Thyroid gland (tissue), 4 donors: ENCODE results near the gene OGA. TPM values are rescaled to one million over a fixed set of nuclear protein-coding genes. Genes with fewer than 3 reads are reported as not detected.

Experiments used
- DNase-seq, 2 donors: peaks; one replicate each; pipeline ENCODE4 v3.0.0-alpha.2; 2019
- H3K27ac ChIP-seq, 3 donors: fragments of 200-600 bp; sonication (generic); 1 replicate in 2 of 3; 2 replicates in 1 of 3; pipeline ENCODE4 v1.5.1; 2016 to 2019; ENCODE audit warnings: mild to moderate bottlenecking in 1 of 3, moderate library complexity in 1 of 3
- H3K27me3 ChIP-seq: fragments of 200-600 bp; sonication (generic); one replicate; pipeline ENCODE4 v1.5.1; 2019
- H3K36me3 ChIP-seq, 2 donors: fragments of 200-600 bp; sonication (generic); one replicate each; pipeline ENCODE4 v1.5.1; 2016 to 2019
- H3K4me1 ChIP-seq, 2 donors: fragments of 200-600 bp; sonication (generic); one replicate each; pipeline ENCODE4 v1.5.1; 2017 to 2019
- H3K4me3 ChIP-seq, 3 donors: fragments of 200-600 bp; sonication (generic); replicated peaks in 1 of 3; 1 replicate in 2 of 3; 2 replicates in 1 of 3; pipeline ENCODE4 v1.5.1; 2016; ENCODE audit warnings: mild to moderate bottlenecking in 1 of 3
- H3K9me3 ChIP-seq: fragments of 200-600 bp; sonication (generic); one replicate; pipeline ENCODE4 v1.5.1; 2017
- POLR2A ChIP-seq, 2 donors: fragments of 450-650 bp; IDR thresholded peaks; one replicate each; pipeline ENCODE4 v1.6.1; 2017; ENCODE audit warnings: antibody characterized with exemption in 2 of 2, mild to moderate bottlenecking in 2 of 2, moderate library complexity in 1 of 2
- WGBS, 2 donors: methylation state at CpG; one replicate each; pipeline ENCODE4 v1.1.5; 2017; 5-methylcytosine and 5-hydroxymethylcytosine counted together
- intact Hi-C: fragments of 100-400 bp; cut with DNase I; formaldehyde crosslinking; loops from one replicate; pipeline ENCODE4 v1.15.1; 2023
- total RNA-seq, 4 donors: library from RNA; depleted of rRNA; stranded (reverse); fragments of >200 nt; gene quantifications; one replicate each; pipeline ENCODE4 v1.2.3, GENCODE V29; 2016
- TF ChIP-seq, protein P1 (sequence below), 6 experiments: fragments of 200-600 bp in 3 of 6; fragments of 450-650 bp in 3 of 6; sonication (generic) in 3 of 6; IDR thresholded peaks; one replicate each; pipeline ENCODE4 v1.5.1; 2016 to 2019; ENCODE audit warnings: antibody characterized with exemption in 6 of 6, mild to moderate bottlenecking in 2 of 6, inconsistent platforms in 1 of 6, moderate library complexity in 1 of 6

Gene OGA
- total RNA-seq, 4 donors from 2014 or later: 114 to 205 (median 157) TPM

DNA sequence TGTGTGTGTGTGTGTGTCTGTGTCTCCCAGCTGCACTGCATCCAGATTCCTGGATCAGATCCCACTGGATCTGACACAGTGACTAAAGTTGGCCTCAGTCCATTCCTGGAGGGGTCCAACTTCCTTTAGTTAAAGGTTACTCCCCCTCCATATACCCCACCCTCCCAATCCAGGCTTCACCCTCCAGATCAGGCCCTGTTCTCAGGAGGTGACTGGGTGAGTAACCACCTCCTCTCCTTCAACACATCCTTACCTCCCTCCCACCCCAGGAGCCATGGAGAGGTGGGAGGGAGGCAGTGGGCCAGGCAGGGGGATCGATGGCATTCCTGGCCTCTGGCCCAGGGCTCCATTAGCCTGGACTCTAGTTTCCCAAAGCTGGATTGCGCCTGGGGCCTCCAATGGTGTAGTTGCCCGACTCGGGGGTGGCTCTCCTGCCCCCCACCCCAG, 14.1 kb upstream of the OGA start:
- TF ChIP-seq, protein P1, sequence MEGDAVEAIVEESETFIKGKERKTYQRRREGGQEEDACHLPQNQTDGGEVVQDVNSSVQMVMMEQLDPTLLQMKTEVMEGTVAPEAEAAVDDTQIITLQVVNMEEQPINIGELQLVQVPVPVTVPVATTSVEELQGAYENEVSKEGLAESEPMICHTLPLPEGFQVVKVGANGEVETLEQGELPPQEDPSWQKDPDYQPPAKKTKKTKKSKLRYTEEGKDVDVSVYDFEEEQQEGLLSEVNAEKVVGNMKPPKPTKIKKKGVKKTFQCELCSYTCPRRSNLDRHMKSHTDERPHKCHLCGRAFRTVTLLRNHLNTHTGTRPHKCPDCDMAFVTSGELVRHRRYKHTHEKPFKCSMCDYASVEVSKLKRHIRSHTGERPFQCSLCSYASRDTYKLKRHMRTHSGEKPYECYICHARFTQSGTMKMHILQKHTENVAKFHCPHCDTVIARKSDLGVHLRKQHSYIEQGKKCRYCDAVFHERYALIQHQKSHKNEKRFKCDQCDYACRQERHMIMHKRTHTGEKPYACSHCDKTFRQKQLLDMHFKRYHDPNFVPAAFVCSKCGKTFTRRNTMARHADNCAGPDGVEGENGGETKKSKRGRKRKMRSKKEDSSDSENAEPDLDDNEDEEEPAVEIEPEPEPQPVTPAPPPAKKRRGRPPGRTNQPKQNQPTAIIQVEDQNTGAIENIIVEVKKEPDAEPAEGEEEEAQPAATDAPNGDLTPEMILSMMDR (IDR thresholded peaks at IDR 0.05): no peak
- no peak for TF ChIP-seq POLR2A (IDR thresholded peaks at IDR 0.05)
- Histone ChIP-seq H3K4me1 (peaks cover 18 to 20% of the 10 kb centered on the region in 2 donors), H3K27me3 (no peaks in the 10 kb centered on the region), H3K4me3 (no peak overlapping the region), H3K36me3 (no peaks in the 10 kb centered on the region), H3K27ac (no peak overlapping the region), H3K9me3 (no peaks in the 10 kb centered on the region)
- DNase-seq: no peak
- intact Hi-C loops: no loop called here
- WGBS, 2 donors: 59 to 70% methylated on average over 4 of the region's 4 CpGs

DNA sequence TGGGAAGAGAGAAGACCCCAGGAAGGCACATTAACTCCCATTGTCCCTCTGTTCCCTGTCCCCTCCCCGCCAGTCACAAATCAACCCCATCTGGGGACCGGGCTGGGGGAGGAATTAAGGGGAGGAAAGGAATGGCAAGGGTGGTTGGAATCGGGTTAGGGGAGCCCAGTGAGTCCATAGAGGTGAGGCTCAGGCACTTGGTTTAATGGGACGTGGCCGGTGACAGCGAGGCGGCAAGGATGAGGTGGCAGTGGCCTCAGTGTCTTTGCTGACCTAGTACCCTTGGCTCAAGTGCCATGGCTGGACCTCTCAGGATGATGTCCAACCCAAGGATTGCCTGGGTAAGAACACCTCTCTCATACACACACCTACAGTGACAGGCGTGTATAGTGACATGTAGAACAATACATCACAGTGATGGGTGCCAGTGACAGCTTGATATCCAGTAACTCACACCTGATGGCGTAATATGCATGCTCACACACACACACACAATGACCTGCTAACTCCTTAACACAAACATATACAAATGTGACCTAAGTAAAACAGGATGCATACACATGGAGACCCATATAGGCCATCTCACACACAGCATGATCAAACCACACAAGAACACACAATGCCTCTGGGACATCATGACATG, 13.0 kb upstream of the OGA start:
- 54 to 55% methylated on average over 9 of the region's 9 CpGs for WGBS, 2 donors
- Histone ChIP-seq H3K27me3 (no peaks in the 10 kb centered on the region), H3K36me3 (no peaks in the 10 kb centered on the region), H3K27ac (peak overlapping the region in 1 of 3 donors; percentile 37), H3K9me3 (no peaks in the 10 kb centered on the region), H3K4me3 (peak overlapping the region in 2 of 3 donors; percentile 27 to 48), H3K4me1 (peaks cover 18 to 20% of the 10 kb centered on the region in 2 donors)
- DNase-seq: no peak
- no peak for TF ChIP-seq POLR2A (IDR thresholded peaks at IDR 0.05)
- TF ChIP-seq, protein P1 (IDR thresholded peaks at IDR 0.05): no peak
- intact Hi-C loops: no loop called here

DNA sequence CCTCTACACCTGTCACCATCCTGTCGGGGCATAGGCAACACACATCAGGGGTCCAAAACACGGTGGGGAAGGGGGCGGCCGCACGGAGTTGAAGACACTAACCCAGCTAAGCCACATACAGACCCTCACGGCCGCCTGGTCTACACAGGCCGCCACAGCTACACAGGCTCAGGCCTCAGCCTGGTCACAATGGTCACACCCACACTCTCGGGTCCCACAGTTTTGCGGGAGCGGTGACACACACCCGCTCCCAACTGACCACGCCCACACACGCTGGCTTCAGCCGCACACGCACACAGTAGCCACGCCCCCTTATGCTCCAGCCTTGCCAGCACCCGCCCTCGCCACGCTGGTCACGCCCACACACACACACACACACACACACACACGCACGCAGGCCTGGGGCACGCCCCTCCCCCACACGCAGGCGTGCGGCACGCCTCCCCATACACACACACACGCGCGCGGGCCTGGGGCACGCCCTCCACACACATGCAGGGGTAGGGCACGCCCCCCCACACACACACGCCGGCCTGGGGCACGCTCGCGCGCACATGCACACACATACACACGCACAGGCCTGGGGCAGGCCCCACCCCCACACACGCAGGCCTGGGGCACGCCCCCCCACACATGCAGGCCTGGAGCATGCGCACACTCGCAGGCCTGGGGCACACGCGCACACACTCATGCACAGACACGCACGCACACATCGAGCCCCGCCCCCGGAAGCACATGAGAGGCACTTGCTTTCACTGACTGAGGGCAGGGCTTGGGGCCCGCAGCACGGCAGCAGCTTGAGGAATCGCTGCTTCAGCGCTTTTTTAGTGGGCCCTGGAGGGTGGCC, 12.3 kb upstream of the OGA start:
- peaks cover 18 to 20% of the 10 kb centered on the region in 2 donors for H3K4me1 ChIP-seq
- 0% methylated on average over 1 to 8 of the region's 56 CpGs for WGBS, 2 donors
- H3K9me3 ChIP-seq: no peaks in the 10 kb centered on the region
- H3K27ac ChIP-seq: peak overlapping the region in 2 of 3 donors; percentile 31 to 37
- peak in 1 of 2 donors; percentile 35 for TF ChIP-seq POLR2A (IDR thresholded peaks at IDR 0.05)
- TF ChIP-seq, protein P1 (IDR thresholded peaks at IDR 0.05): no peak
- H3K36me3 ChIP-seq: no peaks in the 10 kb centered on the region
- peak overlapping the region; percentile 1 to 48 (median 27) for H3K4me3 ChIP-seq
- H3K27me3 ChIP-seq: no peaks in the 10 kb centered on the region
- intact Hi-C loops: no loop called here
- DNase-seq: peak; percentile 93 to 94

DNA sequence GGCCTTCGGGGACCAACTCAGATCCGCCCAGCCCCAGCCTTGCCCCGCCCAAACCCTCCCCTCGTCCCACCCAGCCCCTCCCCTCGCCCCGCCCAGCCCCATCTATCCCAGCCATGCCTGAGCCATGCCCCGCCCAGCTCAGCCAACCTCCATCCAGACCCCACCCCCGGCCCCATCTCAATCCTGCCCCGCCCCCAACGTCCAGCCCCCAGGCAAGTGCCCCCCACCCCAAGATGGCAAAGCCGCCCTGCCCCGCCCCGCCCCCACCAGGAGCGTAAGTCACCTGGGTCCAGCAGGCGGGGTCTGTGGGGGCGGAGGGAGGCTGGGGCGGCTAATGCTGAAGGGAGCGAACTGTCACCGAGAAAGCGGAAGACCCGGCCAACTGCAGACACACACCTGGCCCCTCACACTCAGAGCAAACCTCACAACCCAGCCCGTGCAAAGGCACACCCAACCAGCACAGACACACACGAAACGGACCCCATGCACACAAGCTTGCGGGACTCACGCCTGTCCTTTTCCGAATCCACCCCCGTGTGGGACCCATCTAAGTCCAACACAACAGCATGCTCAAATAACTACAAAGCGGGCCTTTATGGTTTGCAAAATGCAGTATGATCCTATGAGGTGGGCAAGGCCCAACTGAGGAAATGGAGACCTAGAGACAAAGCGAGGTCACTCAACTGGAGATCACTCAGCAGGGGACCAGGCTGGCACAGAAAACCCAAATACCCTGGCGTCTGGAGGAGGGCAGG, 11.5 kb upstream of the OGA start:
- peak; percentile 64 to 70 for DNase-seq
- peak overlapping the region in 1 of 3 donors; percentile 31 for H3K27ac ChIP-seq
- 13 to 34% methylated on average over 5 to 12 of the region's 31 CpGs for WGBS, 2 donors
- peaks cover 18 to 20% of the 10 kb centered on the region in 2 donors for H3K4me1 ChIP-seq
- no peaks in the 10 kb centered on the region for H3K27me3 ChIP-seq
- no peaks in the 10 kb centered on the region for H3K36me3 ChIP-seq
- H3K9me3 ChIP-seq: no peaks in the 10 kb centered on the region
- intact Hi-C loops: no loop called here
- H3K4me3 ChIP-seq: peak overlapping the region in 1 of 3 donors; percentile 27
- TF ChIP-seq, protein P1 (IDR thresholded peaks at IDR 0.05): no peak
- no peak for TF ChIP-seq POLR2A (IDR thresholded peaks at IDR 0.05)
